Chondrocyte (in vitro differentiated cells): ENCODE measurements around the gene ALOXE3. TPM values are rescaled to one million over a fixed set of nuclear protein-coding genes. Genes with fewer than 3 reads are reported as not detected.

Experiments
- DNase-seq: peaks from one replicate; pipeline ENCODE4 v3.0.0; 2021; ENCODE audit warnings: mixed read lengths, low spot score
- H3K27ac Mint-ChIP-seq: one replicate; pipeline ENCODE4 v1.8.0; 2021; ENCODE audit warnings: mild to moderate bottlenecking, moderate library complexity, mixed read lengths; ENCODE audit not compliant: unreplicated experiment
- H3K27me3 Mint-ChIP-seq: 2 replicates; pipeline ENCODE4 v1.8.0; 2021; ENCODE audit warnings: low read depth, mixed read lengths
- H3K36me3 Mint-ChIP-seq: 2 replicates; pipeline ENCODE4 v1.8.0; 2021; ENCODE audit warnings: low read depth, mixed read lengths
- H3K4me1 Mint-ChIP-seq: 2 replicates; pipeline ENCODE4 v1.8.0; 2021; ENCODE audit warnings: low read depth, mild to moderate bottlenecking, mixed read lengths
- H3K4me3 Mint-ChIP-seq: one replicate; pipeline ENCODE4 v1.8.0; 2021; ENCODE audit warnings: mild to moderate bottlenecking, moderate library complexity, mixed read lengths; ENCODE audit not compliant: unreplicated experiment
- H3K9me3 Mint-ChIP-seq: 2 replicates; pipeline ENCODE4 v1.8.0; 2021; ENCODE audit warnings: low read depth, mixed read lengths
- total RNA-seq: library from RNA; stranded (reverse); gene quantifications from 3 replicates; pipeline ENCODE4 v1.2.1, GENCODE V29; 2021
- TF ChIP-seq, protein P1 (sequence below): fragments of 200-600 bp; sonication (generic); IDR thresholded peaks from 2 replicates; pipeline ENCODE4 v1.5.0; 2021; ENCODE audit warnings: antibody characterized with exemption, mild to moderate bottlenecking, moderate library complexity

ALOXE3 gene
- total RNA-seq, 1 donor from 2014 or later = 0.12 TPM

- H3K9me3 Mint-ChIP-seq = no peaks in the 10 kb centered on the region
- DNase-seq = no peak
- peaks cover 17% of the 10 kb centered on the region for H3K36me3 Mint-ChIP-seq
- no peaks in the 10 kb centered on the region for H3K4me1 Mint-ChIP-seq
- no peak overlapping the region for H3K27ac Mint-ChIP-seq
- no peak overlapping the region for H3K4me3 Mint-ChIP-seq
- TF ChIP-seq, protein P1, sequence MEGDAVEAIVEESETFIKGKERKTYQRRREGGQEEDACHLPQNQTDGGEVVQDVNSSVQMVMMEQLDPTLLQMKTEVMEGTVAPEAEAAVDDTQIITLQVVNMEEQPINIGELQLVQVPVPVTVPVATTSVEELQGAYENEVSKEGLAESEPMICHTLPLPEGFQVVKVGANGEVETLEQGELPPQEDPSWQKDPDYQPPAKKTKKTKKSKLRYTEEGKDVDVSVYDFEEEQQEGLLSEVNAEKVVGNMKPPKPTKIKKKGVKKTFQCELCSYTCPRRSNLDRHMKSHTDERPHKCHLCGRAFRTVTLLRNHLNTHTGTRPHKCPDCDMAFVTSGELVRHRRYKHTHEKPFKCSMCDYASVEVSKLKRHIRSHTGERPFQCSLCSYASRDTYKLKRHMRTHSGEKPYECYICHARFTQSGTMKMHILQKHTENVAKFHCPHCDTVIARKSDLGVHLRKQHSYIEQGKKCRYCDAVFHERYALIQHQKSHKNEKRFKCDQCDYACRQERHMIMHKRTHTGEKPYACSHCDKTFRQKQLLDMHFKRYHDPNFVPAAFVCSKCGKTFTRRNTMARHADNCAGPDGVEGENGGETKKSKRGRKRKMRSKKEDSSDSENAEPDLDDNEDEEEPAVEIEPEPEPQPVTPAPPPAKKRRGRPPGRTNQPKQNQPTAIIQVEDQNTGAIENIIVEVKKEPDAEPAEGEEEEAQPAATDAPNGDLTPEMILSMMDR = no peak
- H3K27me3 Mint-ChIP-seq = no peaks in the 10 kb centered on the region
Measured at GRCh38 chr17:8138374-8138671, 20.0 kb upstream of the ALOXE3 start.

DNA sequence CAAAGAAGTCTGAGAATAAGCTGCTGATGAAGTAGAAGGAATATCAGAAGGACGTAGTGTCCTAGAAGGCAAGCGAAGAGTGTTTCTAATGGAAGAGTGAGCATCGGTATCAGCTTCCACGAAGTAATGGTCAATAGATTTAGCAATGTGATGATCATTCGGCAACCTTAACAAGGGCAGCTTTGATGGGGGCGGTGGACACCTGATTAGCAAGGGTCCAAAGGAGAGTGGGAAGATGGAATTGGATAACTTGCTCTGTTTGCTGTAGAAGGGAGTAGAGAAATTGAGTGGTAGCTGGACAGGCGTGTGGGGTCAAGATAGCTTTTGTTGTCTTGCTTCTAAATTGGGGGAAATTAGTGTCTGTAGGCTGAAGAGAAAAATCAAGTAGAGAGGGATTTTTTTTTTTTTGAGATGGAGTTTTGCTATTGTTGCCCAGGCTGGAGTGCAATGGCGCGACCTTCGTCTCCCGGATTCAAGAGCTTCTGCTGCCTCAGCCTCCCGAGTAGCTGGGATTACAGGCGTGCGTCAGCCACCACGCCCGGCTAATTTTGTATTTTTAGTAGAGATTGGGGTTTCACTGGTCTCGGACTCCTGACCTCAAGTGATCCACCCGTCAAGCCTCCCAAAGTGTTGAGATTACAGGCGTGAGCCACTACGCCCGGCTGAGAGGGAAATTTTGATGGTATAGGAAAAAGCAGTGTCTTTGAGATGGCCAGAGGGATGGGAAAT is 19.5 kb upstream of the ALOXE3 start:
- H3K4me3 Mint-ChIP-seq = no peak overlapping the region
- no peak overlapping the region for H3K27ac Mint-ChIP-seq
- H3K4me1 Mint-ChIP-seq = no peaks in the 10 kb centered on the region
- no peak for DNase-seq
- no peaks in the 10 kb centered on the region for H3K27me3 Mint-ChIP-seq
- peaks cover 17% of the 10 kb centered on the region for H3K36me3 Mint-ChIP-seq
- TF ChIP-seq, protein P1 = no peak
- H3K9me3 Mint-ChIP-seq = no peaks in the 10 kb centered on the region

DNA sequence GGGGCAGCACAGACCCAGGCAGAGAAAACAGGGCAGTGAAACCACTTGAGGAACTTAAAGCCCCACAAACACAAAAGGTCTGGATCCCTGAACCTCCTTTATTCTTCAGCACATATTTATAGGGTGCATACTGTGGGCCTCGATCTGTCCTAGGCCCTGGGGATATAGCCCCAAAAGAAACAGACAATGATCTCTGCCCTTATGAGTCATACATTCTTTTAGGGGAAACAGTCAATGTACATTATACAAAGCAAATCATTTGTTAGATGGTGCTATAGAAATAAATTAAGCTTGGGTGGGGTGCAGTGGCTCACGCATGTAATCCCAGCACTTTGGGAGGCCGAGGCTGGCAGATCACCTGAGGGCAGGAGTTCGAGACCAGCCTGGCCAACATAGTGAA is 15.6 kb upstream of the ALOXE3 start:
- no peaks in the 10 kb centered on the region for H3K4me1 Mint-ChIP-seq
- DNase-seq = no peak
- TF ChIP-seq, protein P1 = no peak
- H3K27ac Mint-ChIP-seq = no peak overlapping the region
- H3K4me3 Mint-ChIP-seq = no peak overlapping the region
- no peaks in the 10 kb centered on the region for H3K36me3 Mint-ChIP-seq
- no peaks in the 10 kb centered on the region for H3K9me3 Mint-ChIP-seq
- H3K27me3 Mint-ChIP-seq = peaks cover 2% of the 10 kb centered on the region

DNA sequence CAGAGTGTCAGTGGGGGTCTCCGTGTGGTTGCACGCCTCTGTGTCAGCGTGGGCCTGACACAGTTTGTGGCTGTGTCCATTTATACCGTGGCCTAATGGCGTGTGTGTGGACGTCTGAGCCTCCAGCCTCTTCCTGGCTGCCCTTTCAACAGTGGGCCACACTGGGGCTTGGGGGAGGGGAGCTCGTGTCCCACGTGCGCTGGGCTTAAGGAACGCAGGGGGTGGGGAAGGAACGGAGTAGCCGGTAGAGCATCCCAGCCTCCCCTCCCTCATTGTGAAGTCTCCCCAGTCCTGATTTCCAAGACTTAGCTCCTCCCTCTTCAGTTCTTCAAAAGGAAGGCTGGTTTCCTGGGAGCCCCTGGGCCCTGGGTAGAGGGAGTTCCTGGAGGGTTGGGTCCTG is 15.1 kb upstream of the ALOXE3 start:
- H3K27ac Mint-ChIP-seq = no peak overlapping the region
- TF ChIP-seq, protein P1 = no peak
- no peaks in the 10 kb centered on the region for H3K9me3 Mint-ChIP-seq
- no peak for DNase-seq
- H3K4me3 Mint-ChIP-seq = no peak overlapping the region
- peaks cover 2% of the 10 kb centered on the region for H3K27me3 Mint-ChIP-seq
- no peaks in the 10 kb centered on the region for H3K4me1 Mint-ChIP-seq
- no peaks in the 10 kb centered on the region for H3K36me3 Mint-ChIP-seq

GRCh38 chr17:8131844-8132441 is 13.6 kb upstream of the ALOXE3 start:
- no peak overlapping the region for H3K4me3 Mint-ChIP-seq
- peaks cover 2% of the 10 kb centered on the region for H3K27me3 Mint-ChIP-seq
- H3K36me3 Mint-ChIP-seq = no peaks in the 10 kb centered on the region
- TF ChIP-seq, protein P1 = no peak
- H3K27ac Mint-ChIP-seq = no peak overlapping the region
- H3K9me3 Mint-ChIP-seq = no peaks in the 10 kb centered on the region
- peaks cover 5% of the 10 kb centered on the region for H3K4me1 Mint-ChIP-seq
- DNase-seq = no peak
